K562 (cell line): ENCODE measurements around the gene CRYBB2. TPM values are rescaled to one million over a fixed set of nuclear protein-coding genes. Genes with fewer than 3 reads are reported as not detected.
"Not testable (repeated sequence)": the region's sequence is repeated elsewhere in the genome, so short reads cannot be mapped to it uniquely, and the experiment has no call there.

Experiments used
- ATAC-seq: fragments of 200-7000 bp; cut with Tn5 transposase; 3 replicates; pipeline ENCODE4 v1.9.1; 2020; ENCODE audit warnings: moderate library complexity
- BruUV-seq: library from RNA; stranded (reverse); fragments of 400-500 nt; replicated peaks from 2 replicates; lab custom pipeline; 2021; lab: Mats Ljungman, UMichigan
- CTCF ChIA-PET: fragments of 300-600 bp; formaldehyde crosslinking; extraction: SDS; loops from one replicate; lab custom pipeline; 2021; ENCODE audit warnings: low intra/inter-chr PET ratio; lab: Yijun Ruan, JAX
- POLR2A ChIA-PET: fragments of 300-600, 350-650 bp; sonication (Branson Sonifier 250); formaldehyde crosslinking; extraction: SDS; loops from one replicate; lab custom pipeline; 2021; ENCODE audit warnings: antibody characterized with exemption, inconsistent platforms; lab: Yijun Ruan, JAX
- DNase-seq, 4 experiments: peaks; one replicate each; pipeline versions ENCODE4 v3.0.0 to v3.0.0-alpha.2; 2011 to 2018; ENCODE audit warnings: low spot score in 3 of 4, mixed read lengths in 3 of 4; ENCODE audit errors: extremely low read depth in 1 of 4
- FAIRE-seq: peaks from 2 replicates; lab custom pipeline; 2011; peaks lifted over from hg19 to GRCh38; lab: Jason Lieb, UNC
- H2AFZ ChIP-seq: 2 replicates; pipeline ENCODE4 v1.6.0; 2011; ENCODE audit warnings: low read depth, low read length, control low read depth, inconsistent platforms
- H3K27ac ChIP-seq: fragments of 200-600 bp; 3 replicates; pipeline ENCODE4 v1.8.0; 2011; ENCODE audit warnings: low read depth, mild to moderate bottlenecking, control low read depth, inconsistent platforms, low read length, moderate library complexity, mixed read lengths; ENCODE audit errors: extremely low read depth
- H3K27me3 ChIP-seq, 2 experiments: fragments of 300-600 bp in 1 of 2; 2 replicates in 1 of 2; 3 replicates in 1 of 2; pipeline versions ENCODE4 v1.6.0 to v1.8.0; 2011; ENCODE audit warnings: inconsistent platforms in 2 of 2, low read length in 2 of 2, mild to moderate bottlenecking in 1 of 2, mixed read lengths in 1 of 2, moderate library complexity in 1 of 2; ENCODE audit not compliant: control insufficient read depth in 2 of 2, insufficient read depth in 2 of 2
- H3K36me3 ChIP-seq: fragments of 300-600 bp; 3 replicates; pipeline ENCODE4 v1.8.0; 2011; ENCODE audit warnings: mild to moderate bottlenecking, low read length, inconsistent platforms; ENCODE audit not compliant: control insufficient read depth, insufficient read depth
- H3K4me1 ChIP-seq, 2 experiments: fragments of 200-600 bp in 1 of 2; replicated peaks in 1 of 2; 2 replicates in 1 of 2; 3 replicates in 1 of 2; pipeline versions ENCODE4 v1.5.1 to v1.8.0; 2011; ENCODE audit warnings: inconsistent platforms in 2 of 2, low read length in 2 of 2, mild to moderate bottlenecking in 1 of 2, mixed read lengths in 1 of 2, moderate library complexity in 1 of 2; ENCODE audit not compliant: control insufficient read depth in 2 of 2, insufficient read depth in 2 of 2
- H3K4me2 ChIP-seq: 2 replicates; pipeline ENCODE4 v1.6.1; 2011; ENCODE audit warnings: low read length, control low read depth, inconsistent platforms, mixed read lengths; ENCODE audit not compliant: insufficient read depth
- H3K4me3 ChIP-seq: fragments of 200-600 bp; sonication (generic), shearing (Covaris generic); 2 replicates; pipeline ENCODE4 v1.5.1; 2016; ENCODE audit warnings: control low read depth, inconsistent platforms
- H3K79me2 ChIP-seq: fragments of 200-600 bp; 3 replicates; pipeline ENCODE4 v1.8.0; 2011; ENCODE audit warnings: low read length, inconsistent platforms; ENCODE audit not compliant: control insufficient read depth, insufficient read depth
- H3K9ac ChIP-seq, 2 experiments: 2 replicates each; pipeline versions ENCODE4 v1.6.0 to v1.6.1; 2011; ENCODE audit warnings: low read depth in 2 of 2, low read length in 2 of 2, control low read depth in 1 of 2, inconsistent platforms in 1 of 2, mild to moderate bottlenecking in 1 of 2, mixed read lengths in 1 of 2; ENCODE audit not compliant: insufficient read depth in 1 of 2
- H3K9me1 ChIP-seq: one replicate; pipeline ENCODE4 v1.6.0; 2011; ENCODE audit warnings: inconsistent platforms, mild to moderate bottlenecking, low read length, moderate library complexity; ENCODE audit not compliant: control insufficient read depth, insufficient read depth
- H3K9me3 ChIP-seq: replicated peaks from 2 replicates; pipeline ENCODE4 v1.5.1; 2011; ENCODE audit warnings: low read depth, low read length, inconsistent platforms; ENCODE audit not compliant: control insufficient read depth, insufficient read depth
- H4K20me1 ChIP-seq: replicated peaks from 2 replicates; pipeline ENCODE4 v1.6.1; 2011; ENCODE audit warnings: low read length, inconsistent platforms, mixed read lengths; ENCODE audit not compliant: control insufficient read depth, insufficient read depth
- ZBTB33 ChIP-seq: sonication (generic); formaldehyde crosslinking; IDR thresholded peaks from 2 replicates; pipeline ENCODE4 v1.8.1; 2023; ENCODE audit warnings: mild to moderate bottlenecking, missing genetic modification reagents
- WGBS: fragments of 100-300 bp; shearing (Covaris generic); methylation state at CpG from one replicate; pipeline ENCODE4 v1.1.6; 2016; ENCODE audit warnings: low coverage, mixed read lengths; ENCODE audit not compliant: insufficient coverage; ENCODE audit errors: missing lambda C conversion rate; 5-methylcytosine and 5-hydroxymethylcytosine counted together
- in situ Hi-C: fragments of 300-500 bp; cut with MboI; formaldehyde crosslinking; loops from 4 replicates; pipeline ENCODE4 v1.15.0; 2018; ENCODE audit warnings: inconsistent platforms, mixed read lengths
- intact Hi-C: fragments of 100-400 bp; cut with micrococcal nuclease; formaldehyde crosslinking; loops from 2 replicates; pipeline ENCODE4 v1.14.2; 2022
- polyA plus RNA-seq, 8 experiments: library from polyadenylated mRNA; depleted of rRNA in 4 of 8; stranded (reverse) in 5 of 8; unstranded in 3 of 8; fragments of >200 nt; fragmentation: Nextera tagmentation in 2 of 8; fragmentation: Illumina TruSeq in 1 of 8; extraction: Ambion mirVana in 2 of 8; extraction: Trizol in 1 of 8; gene quantifications; 2 replicates each; pipeline versions ENCODE4 v1.2.1 to v1.2.3, GENCODE V29; 2011 to 2014; ENCODE audit warnings: inconsistent platforms in 1 of 8, missing spikeins in 1 of 8
- total RNA-seq, 7 experiments: library from RNA; depleted of rRNA in 6 of 7; stranded (reverse); fragments of >200 nt in 6 of 7; fragmentation: Illumina TruSeq in 2 of 7; extraction: Trizol in 2 of 7; gene quantifications; 2 replicates each; pipeline versions ENCODE4 v1.2.1 to v1.2.3, GENCODE V29; 2011 to 2021; ENCODE audit warnings: low replicate concordance in 1 of 7

Gene CRYBB2
- total and polyA plus RNA-seq, 9 of the 15 experiments (the other 6 are each of a cell fraction or from before 2014, with no cell fraction given), result not detected

DNA sequence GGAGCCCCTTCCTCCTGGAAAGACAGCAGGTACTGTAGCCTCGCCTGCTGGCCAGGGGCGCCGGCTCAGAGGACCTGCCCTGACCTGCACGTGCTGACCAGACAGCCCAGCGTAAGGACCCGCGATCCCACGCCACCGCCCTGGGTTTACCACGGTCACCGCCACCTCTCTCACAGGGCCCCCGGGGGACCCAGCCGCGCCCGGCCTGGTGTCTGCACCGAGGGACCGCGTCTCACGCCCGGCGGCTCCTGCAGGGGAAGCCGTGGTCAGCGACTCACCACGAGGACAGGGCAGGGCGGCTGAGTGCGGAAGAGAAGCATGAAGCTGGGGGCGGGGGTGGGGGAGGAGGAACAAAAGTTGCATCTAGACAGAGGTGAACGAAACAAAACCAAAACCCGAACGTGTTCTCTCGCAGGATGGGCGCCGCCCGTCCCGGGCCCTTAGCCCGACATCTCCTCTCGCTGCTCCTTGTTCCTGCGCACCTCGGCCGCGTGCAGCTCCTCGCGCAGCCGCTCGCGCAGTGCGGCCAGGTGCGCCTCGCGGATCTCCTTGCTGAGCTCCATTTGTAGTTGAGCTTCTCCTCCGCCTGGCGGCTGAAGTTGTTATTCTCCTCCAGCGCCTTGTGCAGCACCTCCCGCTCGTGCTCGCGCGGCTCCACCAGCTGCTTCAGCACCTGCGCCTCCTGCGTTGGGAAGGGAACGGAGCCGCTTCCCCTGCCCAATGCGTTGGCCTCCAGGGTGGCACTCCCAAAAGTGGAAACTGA lies 40.4 kb upstream of the CRYBB2 start:
- H3K36me3 ChIP-seq, intact Hi-C loops, H2AFZ ChIP-seq, DNase-seq, H3K27ac ChIP-seq, BruUV-seq, FAIRE-seq, H3K4me2 ChIP-seq, H3K4me1 ChIP-seq, POLR2A ChIA-PET, H3K9me3 ChIP-seq, in situ Hi-C loops, H3K9me1 ChIP-seq, H3K79me2 ChIP-seq, H3K9ac ChIP-seq, H4K20me1 ChIP-seq, CTCF ChIA-PET, H3K4me3 ChIP-seq: not testable (repeated sequence)
- ATAC-seq, result peak; percentile 53
- TF ChIP-seq ZBTB33 (CRISPR knock-in tag), result peak; percentile 69
- H3K27me3 ChIP-seq, result peaks cover 0 to 14% of the 10 kb centered on the region in 2 experiments; a peak in 3 of 5 replicates
- 40% methylated on average over 25 of the region's 63 CpGs for WGBS
